CD8-positive, alpha-beta memory T cell (primary cell): ENCODE results near the gene YBX1. TPM values are rescaled to one million over a fixed set of nuclear protein-coding genes. Genes with fewer than 3 reads are reported as not detected.

Experiments
- CTCF ChIA-PET: fragments of 350-600 bp; sonication (Branson Sonifier 250); formaldehyde crosslinking; loops from one replicate; lab custom pipeline; 2021; ENCODE audit warnings: antibody characterized with exemption; lab: Charles Lee
- POLR2A ChIA-PET: fragments of 350-600 bp; sonication (Branson Sonifier 250); formaldehyde crosslinking; loops from one replicate; lab custom pipeline; 2021; ENCODE audit warnings: antibody characterized with exemption; lab: Charles Lee
- DNase-seq, 5 donors: peaks; one replicate each; pipeline versions ENCODE4 v3.0.0 to v3.0.0-alpha.2; 2020 to 2022; ENCODE audit warnings: mixed read lengths in 1 of 5
- H3K27ac ChIP-seq: one replicate; pipeline ENCODE4 v1.7.0; 2013; ENCODE audit warnings: low read depth, mild to moderate bottlenecking, low read length, moderate library complexity
- H3K27me3 ChIP-seq: 2 replicates; pipeline ENCODE4 v1.7.0; 2013; ENCODE audit warnings: low read length, mild to moderate bottlenecking; ENCODE audit not compliant: insufficient read depth, poor library complexity, severe bottlenecking
- H3K36me3 ChIP-seq: 2 replicates; pipeline ENCODE4 v1.7.0; 2013; ENCODE audit warnings: mild to moderate bottlenecking, low read length, moderate library complexity; ENCODE audit not compliant: insufficient read depth
- H3K4me1 ChIP-seq: 2 replicates; pipeline ENCODE4 v1.7.0; 2013; ENCODE audit warnings: mild to moderate bottlenecking, low read length, moderate library complexity; ENCODE audit not compliant: insufficient read depth
- H3K4me3 ChIP-seq: 2 replicates; pipeline ENCODE4 v1.7.0; 2013; ENCODE audit warnings: mild to moderate bottlenecking, low read length
- H3K9me3 ChIP-seq: 2 replicates; pipeline ENCODE4 v1.7.0; 2013; ENCODE audit warnings: mild to moderate bottlenecking, low read length
- H3K27ac Mint-ChIP-seq, 8 donors: one replicate each; pipeline ENCODE4 v1.8.0; 2020 to 2021; ENCODE audit warnings: mixed read lengths in 8 of 8, mild to moderate bottlenecking in 6 of 8, inconsistent platforms in 3 of 8, moderate library complexity in 3 of 8
- H3K27me3 Mint-ChIP-seq, 2 donors: one replicate each; pipeline ENCODE4 v1.8.0; 2020 to 2021; ENCODE audit warnings: mixed read lengths in 2 of 2, mild to moderate bottlenecking in 1 of 2, moderate library complexity in 1 of 2
- H3K36me3 Mint-ChIP-seq, 3 donors: one replicate each; pipeline ENCODE4 v1.8.0; 2020 to 2021; ENCODE audit warnings: mixed read lengths in 3 of 3, inconsistent platforms in 1 of 3, mild to moderate bottlenecking in 1 of 3
- H3K4me1 Mint-ChIP-seq, 3 donors: one replicate each; pipeline ENCODE4 v1.8.0; 2020 to 2021; ENCODE audit warnings: mixed read lengths in 3 of 3, inconsistent platforms in 1 of 3, mild to moderate bottlenecking in 1 of 3
- H3K4me3 Mint-ChIP-seq, 7 donors: one replicate each; pipeline ENCODE4 v1.8.0; 2020 to 2021; ENCODE audit warnings: mixed read lengths in 7 of 7, mild to moderate bottlenecking in 6 of 7, moderate library complexity in 4 of 7, inconsistent platforms in 2 of 7
- H3K9me3 Mint-ChIP-seq, 5 donors: one replicate each; pipeline ENCODE4 v1.8.0; 2020 to 2022; ENCODE audit warnings: mixed read lengths in 5 of 5, mild to moderate bottlenecking in 3 of 5, moderate library complexity in 2 of 5, inconsistent platforms in 1 of 5
- polyA plus RNA-seq: library from polyadenylated mRNA; unstranded; fragments of 300-500 nt; fragmentation: Illumina TruSeq; gene quantifications from one replicate; pipeline ENCODE4 v1.2.3, GENCODE V29; 2021
- total RNA-seq, 2 experiments: library from RNA; stranded (reverse); gene quantifications; one replicate each; pipeline ENCODE4 v1.2.3, GENCODE V29; 2021

The YBX1 gene
- total and polyA plus RNA-seq, 3 experiments from 2014 or later = 99.0 to 1,379 (median 1,366) TPM

GRCh38 chr1:42740851-42741580 is 58.8 kb downstream of the YBX1 start:
- CTCF ChIA-PET = no interaction called here

DNA sequence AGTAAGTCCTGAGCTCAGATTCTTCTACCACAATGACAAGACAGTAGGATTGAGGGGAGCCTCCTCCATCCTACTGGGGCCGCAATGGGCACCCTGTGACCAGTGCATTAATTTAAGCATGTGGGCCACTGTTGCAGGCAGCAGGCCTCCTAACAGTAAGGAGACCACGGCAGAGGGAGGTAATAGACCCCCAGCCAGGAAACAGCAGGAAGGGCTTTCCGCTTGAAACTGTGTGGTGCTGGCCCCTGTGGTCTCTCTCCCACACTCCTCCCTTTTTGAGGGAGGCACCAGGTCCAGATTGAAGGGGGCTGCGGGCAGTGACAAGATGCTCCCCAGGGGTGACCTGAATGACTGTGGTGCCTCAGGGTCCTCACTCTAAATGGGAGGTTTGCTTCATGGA is 59.5 kb downstream of the YBX1 start:
- Mint-ChIP-seq H3K4me1 (peaks cover 0 to 7% (median 2%) of the 10 kb centered on the region in 3 donors), H3K9me3 (no peaks in the 10 kb centered on the region), H3K4me3 (no peak overlapping the region), H3K36me3 (peaks cover 0 to 12% (median 5%) of the 10 kb centered on the region in 3 donors), H3K27me3 (no peaks in the 10 kb centered on the region), H3K27ac (no peak overlapping the region)
- ChIA-PET CTCF (no interaction called here), POLR2A (no interaction called here)
- no peak overlapping the region for H3K27ac ChIP-seq
- H3K9me3 ChIP-seq = no peaks in the 10 kb centered on the region
- no peaks in the 10 kb centered on the region for H3K36me3 ChIP-seq
- H3K4me1 ChIP-seq = peaks cover 3% of the 10 kb centered on the region
- H3K27me3 ChIP-seq = no peaks in the 10 kb centered on the region
- DNase-seq = no peak
- no peak overlapping the region for H3K4me3 ChIP-seq

More at GRCh38 chr1:42740851-42741580, 58.8 kb downstream of the YBX1 start:
- Histone ChIP-seq H3K36me3 (no peaks in the 10 kb centered on the region), H3K4me3 (no peak overlapping the region), H3K27me3 (no peaks in the 10 kb centered on the region), H3K27ac (no peak overlapping the region), H3K4me1 (peaks cover 3% of the 10 kb centered on the region), H3K9me3 (no peaks in the 10 kb centered on the region)
- H3K4me1 Mint-ChIP-seq = peaks cover 0 to 7% (median 2%) of the 10 kb centered on the region in 3 donors
- DNase-seq = no peak
- peaks cover 0 to 5% (median 5%) of the 10 kb centered on the region in 3 donors for H3K36me3 Mint-ChIP-seq
- H3K9me3 Mint-ChIP-seq = no peaks in the 10 kb centered on the region
- no peak overlapping the region for H3K4me3 Mint-ChIP-seq
- no peak overlapping the region for H3K27ac Mint-ChIP-seq
- no peaks in the 10 kb centered on the region for H3K27me3 Mint-ChIP-seq
- POLR2A ChIA-PET = no interaction called here

DNA sequence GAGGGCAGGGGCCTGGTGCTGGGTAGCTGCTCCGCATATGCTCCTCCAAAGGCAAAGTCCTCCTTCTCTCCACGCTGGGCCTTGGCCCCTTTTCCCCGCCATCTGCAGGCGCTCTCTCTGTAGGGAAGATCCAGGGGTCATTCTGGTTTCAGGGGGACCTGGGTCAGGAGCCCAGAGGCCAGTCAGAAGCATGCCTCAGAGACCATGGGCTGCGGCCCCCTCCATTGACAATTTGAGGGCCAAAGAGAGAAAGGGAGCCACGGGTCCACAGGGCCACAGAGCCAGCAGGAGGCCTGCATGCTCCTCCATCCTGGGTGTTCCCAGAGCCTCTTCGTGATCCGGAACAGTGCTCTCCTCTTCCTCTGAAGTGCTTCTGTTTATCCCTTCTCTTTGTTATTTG is 59.9 kb downstream of the YBX1 start:
- Histone ChIP-seq H3K4me1 (peaks cover 3% of the 10 kb centered on the region), H3K9me3 (no peaks in the 10 kb centered on the region), H3K27ac (no peak overlapping the region), H3K4me3 (no peak overlapping the region), H3K27me3 (no peaks in the 10 kb centered on the region), H3K36me3 (no peaks in the 10 kb centered on the region)
- POLR2A ChIA-PET = no interaction called here
- no peak for DNase-seq
- H3K27ac Mint-ChIP-seq = peak overlapping the region in 1 of 8 donors; percentile 94
- H3K4me3 Mint-ChIP-seq = no peak overlapping the region
- peaks cover 0 to 3% (median 2%) of the 10 kb centered on the region in 3 donors for H3K4me1 Mint-ChIP-seq
- no peaks in the 10 kb centered on the region for H3K9me3 Mint-ChIP-seq
- H3K36me3 Mint-ChIP-seq = peaks cover 0 to 16% (median 5%) of the 10 kb centered on the region in 3 donors
- CTCF ChIA-PET = interaction anchor here (1.9 kb wide), 1 partner anchor 25 kb away, joined by 6 read pairs; the partner anchor contains the start of genes C1orf50 and P3H1
- H3K27me3 Mint-ChIP-seq = no peaks in the 10 kb centered on the region

- no peaks in the 10 kb centered on the region for H3K9me3 ChIP-seq
- Mint-ChIP-seq H3K36me3 (peaks cover 0 to 19% (median 5%) of the 10 kb centered on the region in 3 donors), H3K4me1 (no peaks in the 10 kb centered on the region), H3K4me3 (no peak overlapping the region), H3K9me3 (no peaks in the 10 kb centered on the region), H3K27ac (peak overlapping the region in 1 of 8 donors; percentile 57), H3K27me3 (no peaks in the 10 kb centered on the region)
- CTCF ChIA-PET = interaction anchor here (1.9 kb wide), 1 partner anchor 24 kb away, joined by 6 read pairs; the partner anchor contains the start of genes C1orf50 and P3H1
- no peaks in the 10 kb centered on the region for H3K27me3 ChIP-seq
- POLR2A ChIA-PET = no interaction called here
- no peak for DNase-seq
- H3K4me3 ChIP-seq = no peak overlapping the region
- no peak overlapping the region for H3K27ac ChIP-seq
- no peaks in the 10 kb centered on the region for H3K4me1 ChIP-seq
- H3K36me3 ChIP-seq = no peaks in the 10 kb centered on the region
These were observed 60.5 kb downstream of the YBX1 start for GRCh38 chr1:42742617-42743316.

GRCh38 chr1:42743317-42744147 is 61.3 kb downstream of the YBX1 start:
- POLR2A ChIA-PET = no interaction called here

GRCh38 chr1:42744148-42744413 is 61.9 kb downstream of the YBX1 start:
- no peak for DNase-seq
- Histone ChIP-seq H3K4me1 (no peaks in the 10 kb centered on the region), H3K27ac (no peak overlapping the region), H3K36me3 (peaks cover 3% of the 10 kb centered on the region), H3K4me3 (no peak overlapping the region), H3K9me3 (no peaks in the 10 kb centered on the region), H3K27me3 (no peaks in the 10 kb centered on the region)
- Mint-ChIP-seq H3K4me1 (no peaks in the 10 kb centered on the region), H3K4me3 (no peak overlapping the region), H3K27me3 (no peaks in the 10 kb centered on the region), H3K27ac (peak overlapping the region in 1 of 8 donors; percentile 68), H3K36me3 (peaks cover 0 to 32% (median 5%) of the 10 kb centered on the region in 3 donors), H3K9me3 (no peaks in the 10 kb centered on the region)
- ChIA-PET CTCF (interaction anchor here (1.9 kb wide), 1 partner anchor 23 kb away, joined by 6 read pairs; the partner anchor contains the start of genes C1orf50 and P3H1), POLR2A (no interaction called here)

More at GRCh38 chr1:42743317-42744147, 61.3 kb downstream of the YBX1 start:
- Mint-ChIP-seq H3K9me3 (no peaks in the 10 kb centered on the region), H3K27ac (peak overlapping the region in 1 of 8 donors; percentile 57), H3K4me3 (no peak overlapping the region), H3K36me3 (peaks cover 0 to 27% (median 5%) of the 10 kb centered on the region in 3 donors), H3K4me1 (no peaks in the 10 kb centered on the region), H3K27me3 (no peaks in the 10 kb centered on the region)
- no peaks in the 10 kb centered on the region for H3K4me1 ChIP-seq
- H3K27me3 ChIP-seq = no peaks in the 10 kb centered on the region
- no peaks in the 10 kb centered on the region for H3K36me3 ChIP-seq
- no peak overlapping the region for H3K27ac ChIP-seq
- CTCF ChIA-PET = interaction anchor here (1.9 kb wide), 1 partner anchor 23 kb away, joined by 6 read pairs; the partner anchor contains the start of genes C1orf50 and P3H1
- no peak for DNase-seq
- no peak overlapping the region for H3K4me3 ChIP-seq
- H3K9me3 ChIP-seq = no peaks in the 10 kb centered on the region

DNA sequence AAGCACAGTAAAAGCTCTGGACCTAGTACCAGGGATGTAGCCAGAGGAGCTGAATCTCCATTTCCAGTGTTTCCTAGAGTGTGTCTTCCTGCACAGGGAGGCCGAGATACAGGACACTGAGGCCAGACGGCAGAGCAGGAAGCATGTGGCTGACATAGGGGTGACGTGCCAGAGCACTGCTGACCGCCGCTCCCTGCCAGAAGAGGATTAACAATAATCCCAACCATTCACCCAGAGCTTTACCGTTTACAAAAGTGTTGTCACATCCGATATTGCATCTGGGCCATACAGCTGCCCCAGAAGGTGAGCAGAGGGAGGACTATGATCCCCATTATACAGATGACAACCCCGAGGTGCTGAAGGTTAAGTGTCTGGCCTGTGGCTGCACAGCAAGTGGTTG is 63.6 kb downstream of the YBX1 start:
- POLR2A ChIA-PET = no interaction called here
- H3K27ac ChIP-seq = no peak overlapping the region
- peaks cover 12% of the 10 kb centered on the region for H3K36me3 ChIP-seq
- DNase-seq = no peak
- Mint-ChIP-seq H3K4me3 (no peak overlapping the region), H3K9me3 (no peaks in the 10 kb centered on the region), H3K4me1 (no peaks in the 10 kb centered on the region), H3K36me3 (peaks cover 5 to 45% (median 14%) of the 10 kb centered on the region in 3 donors), H3K27ac (no peak overlapping the region), H3K27me3 (no peaks in the 10 kb centered on the region)
- CTCF ChIA-PET = interaction anchor here (1.0 to 2.0 kb wide), 4 partner anchors 169 to 328 kb away, joined by 3 to 10 read pairs (median 4); no protein-coding TSS in a partner anchor
- no peaks in the 10 kb centered on the region for H3K27me3 ChIP-seq
- H3K4me3 ChIP-seq = no peak overlapping the region
- no peaks in the 10 kb centered on the region for H3K9me3 ChIP-seq
- no peaks in the 10 kb centered on the region for H3K4me1 ChIP-seq
